Large intestine (tissue), 3 donors: Measurements from ENCODE around the gene GPR137C. TPM values are rescaled to one million over a fixed set of nuclear protein-coding genes. Genes with fewer than 3 reads are reported as not detected.

Experiments
- DNase-seq, 2 donors: peaks; one replicate each; pipeline versions ENCODE4 v3.0.0 to v3.0.0-alpha.2; 2013
- H3K27ac ChIP-seq: one replicate; pipeline ENCODE4 v1.5.1; 2013; ENCODE audit warnings: low read length
- H3K27me3 ChIP-seq: 2 replicates; pipeline ENCODE4 v1.6.1; 2013; ENCODE audit warnings: low read length; ENCODE audit not compliant: control insufficient read depth, insufficient read depth
- H3K36me3 ChIP-seq: 2 replicates; pipeline ENCODE4 v1.6.1; 2013; ENCODE audit warnings: low read length; ENCODE audit not compliant: control insufficient read depth, insufficient read depth
- H3K4me1 ChIP-seq: one replicate; pipeline ENCODE4 v1.6.1; 2013; ENCODE audit warnings: low read length; ENCODE audit not compliant: control insufficient read depth, insufficient read depth
- H3K4me3 ChIP-seq: one replicate; pipeline ENCODE4 v1.5.1; 2013; ENCODE audit warnings: low read length
- H3K9me3 ChIP-seq: one replicate; pipeline ENCODE4 v1.6.1; 2013; ENCODE audit warnings: mild to moderate bottlenecking, low read depth, low read length, moderate library complexity; ENCODE audit not compliant: control insufficient read depth
- WGBS: methylation state at CpG from one replicate; pipeline ENCODE4 v1.1.5; 2013; ENCODE audit warnings: low lambda C conversion rate; ENCODE audit not compliant: insufficient coverage; 5-methylcytosine and 5-hydroxymethylcytosine counted together
- polyA plus RNA-seq: library from polyadenylated mRNA; unstranded; fragments of 120-200 nt; gene quantifications from one replicate; pipeline ENCODE4 v1.2.1, GENCODE V29; 2013

Gene GPR137C
- polyA plus RNA-seq, 1 donor: 4.6 TPM

- Histone ChIP-seq H3K4me1 (no peaks in the 10 kb centered on the region), H3K4me3 (no peak overlapping the region), H3K9me3 (no peaks in the 10 kb centered on the region), H3K27me3 (no peaks in the 10 kb centered on the region), H3K36me3 (peaks cover 13% of the 10 kb centered on the region), H3K27ac (no peak overlapping the region)
- WGBS: no CpG with 5 or more reads among the region's 1 CpG
- no peak for DNase-seq
Observed at GRCh38 chr14:52660832-52661231, 108.2 kb downstream of the GPR137C start.

GRCh38 chr14:52661314-52661713 lies 108.7 kb downstream of the GPR137C start:
- H3K36me3 ChIP-seq: peaks cover 13% of the 10 kb centered on the region
- H3K27ac ChIP-seq: no peak overlapping the region
- H3K4me3 ChIP-seq: no peak overlapping the region
- 83% methylated on average over 1 of the region's 2 CpGs for WGBS
- no peaks in the 10 kb centered on the region for H3K4me1 ChIP-seq
- no peaks in the 10 kb centered on the region for H3K27me3 ChIP-seq
- no peaks in the 10 kb centered on the region for H3K9me3 ChIP-seq
- DNase-seq: no peak

DNA sequence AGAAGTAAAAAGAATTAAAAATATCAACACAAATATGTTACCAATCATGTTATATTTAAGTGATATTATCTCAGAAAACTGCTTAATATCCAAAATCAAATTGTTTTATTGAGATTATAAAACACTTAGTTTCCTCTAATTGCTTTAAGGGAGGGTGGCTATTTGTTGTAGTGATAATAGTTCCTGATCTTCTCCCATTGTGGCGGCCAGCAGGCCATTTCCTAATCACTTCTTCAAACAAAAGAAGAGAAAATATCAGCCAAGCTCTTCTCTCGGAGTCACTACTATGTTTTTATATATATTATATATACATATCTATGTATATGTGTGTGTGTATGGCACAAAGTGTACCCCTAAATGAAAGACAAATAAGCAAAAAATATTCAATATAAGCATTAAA lies 111.2 kb downstream of the GPR137C start:
- Histone ChIP-seq H3K9me3 (no peaks in the 10 kb centered on the region), H3K27ac (no peak overlapping the region), H3K4me1 (no peaks in the 10 kb centered on the region), H3K36me3 (peaks cover 11% of the 10 kb centered on the region), H3K27me3 (no peaks in the 10 kb centered on the region), H3K4me3 (no peak overlapping the region)
- no CpG with 5 or more reads among the region's 2 CpGs for WGBS
- DNase-seq: no peak

DNA sequence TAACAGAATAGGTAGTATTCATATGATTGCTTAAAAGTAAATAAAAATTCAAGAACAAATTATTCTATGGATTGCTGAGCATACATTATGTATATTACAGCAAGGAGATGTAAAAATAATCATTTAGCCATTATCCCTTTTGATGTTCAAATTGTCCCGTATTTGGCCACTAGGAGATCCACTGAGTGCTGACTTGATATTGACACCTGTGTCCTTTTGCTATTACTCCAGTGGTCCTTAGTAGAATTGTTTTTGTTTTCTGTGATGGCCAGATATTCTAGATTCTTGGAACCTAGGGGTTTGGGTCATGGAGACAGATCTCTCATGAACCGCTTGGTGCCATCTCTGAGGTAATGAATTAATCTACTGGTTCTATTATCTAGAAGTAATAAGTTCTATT lies 126.0 kb downstream of the GPR137C start:
- Histone ChIP-seq H3K9me3 (no peaks in the 10 kb centered on the region), H3K4me3 (no peak overlapping the region), H3K4me1 (no peaks in the 10 kb centered on the region), H3K27me3 (no peaks in the 10 kb centered on the region), H3K27ac (no peak overlapping the region), H3K36me3 (peaks cover 38% of the 10 kb centered on the region)
- no peak for DNase-seq
- no CpG with 5 or more reads among the region's 2 CpGs for WGBS

DNA sequence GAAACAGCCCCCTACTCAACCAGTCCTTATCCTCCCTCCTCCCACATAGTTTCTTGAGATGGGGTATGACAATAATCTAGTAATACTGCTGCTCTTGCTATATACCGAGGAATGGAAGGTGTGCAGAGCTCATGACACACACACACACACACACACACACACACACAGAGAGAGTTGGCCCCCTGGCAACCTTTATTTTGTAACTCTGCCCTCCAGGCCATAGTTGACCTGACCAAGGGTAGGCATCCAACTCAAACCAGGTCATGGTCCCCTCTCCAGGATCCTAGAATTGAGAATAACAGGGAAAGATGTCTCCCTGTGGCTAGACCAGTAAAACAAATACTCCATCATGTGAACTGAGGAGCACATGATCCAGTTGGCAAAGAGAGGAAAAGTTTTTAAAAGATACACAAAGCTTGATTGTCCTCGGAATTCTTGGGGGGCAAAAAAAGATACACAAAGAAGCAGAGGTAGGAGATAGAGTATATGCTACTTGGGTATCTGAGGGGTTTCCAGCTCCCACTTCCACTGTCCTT lies 131.4 kb downstream of the GPR137C start:
- Histone ChIP-seq H3K4me3 (no peak overlapping the region), H3K27ac (no peak overlapping the region), H3K27me3 (no peaks in the 10 kb centered on the region), H3K36me3 (peaks cover 7% of the 10 kb centered on the region), H3K4me1 (no peaks in the 10 kb centered on the region), H3K9me3 (no peaks in the 10 kb centered on the region)
- DNase-seq: no peak
- no CpG with 5 or more reads among the region's 2 CpGs for WGBS

DNA sequence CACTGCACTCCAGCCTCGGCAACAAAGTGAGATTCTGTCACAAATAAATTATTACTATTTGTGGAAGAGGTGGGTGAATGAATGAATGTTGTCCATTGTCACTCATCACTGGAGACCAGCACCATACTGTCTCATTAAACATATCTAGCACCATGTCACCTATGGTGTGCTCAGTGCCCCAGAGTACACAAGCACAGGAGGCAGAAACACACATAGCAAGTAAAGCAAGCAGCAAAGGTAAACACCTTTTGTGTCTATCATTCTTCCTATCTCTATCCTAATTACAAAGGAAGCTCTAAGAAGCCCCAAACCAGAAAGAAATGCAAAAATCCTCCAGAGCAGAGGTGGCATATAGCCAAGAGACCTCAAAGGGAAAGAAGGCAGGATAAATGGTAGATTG lies 133.5 kb downstream of the GPR137C start:
- Histone ChIP-seq H3K4me3 (no peak overlapping the region), H3K27me3 (no peaks in the 10 kb centered on the region), H3K4me1 (no peaks in the 10 kb centered on the region), H3K9me3 (no peaks in the 10 kb centered on the region), H3K27ac (no peak overlapping the region), H3K36me3 (peaks cover 3% of the 10 kb centered on the region)
- no CpG with 5 or more reads among the region's 1 CpG for WGBS
- DNase-seq: no peak

Other genes with a start within 250 kb of the GPR137C start
- gene PTGER2, start 238.5 kb upstream of the GPR137C start, polyA plus RNA-seq: 4.6 TPM
- gene TXNDC16, start 331 bp upstream of the GPR137C start, polyA plus RNA-seq: 12.7 TPM
- 43.0 TPM for gene ERO1A, start 142.7 kb downstream of the GPR137C start, polyA plus RNA-seq
- gene PSMC6, start 154.4 kb downstream of the GPR137C start, polyA plus RNA-seq: 127 TPM
- 11.9 TPM for gene STYX, start 177.3 kb downstream of the GPR137C start, polyA plus RNA-seq
- 21.3 TPM for gene GNPNAT1, start 238.8 kb downstream of the GPR137C start, polyA plus RNA-seq